PC-3 (cell line): ENCODE data around the gene CTNS. TPM values are rescaled to one million over a fixed set of nuclear protein-coding genes. Genes with fewer than 3 reads are reported as not detected.

ENCODE experiments used
- ATAC-seq: fragments of 200-7000 bp; cut with Tn5 transposase; 2 replicates; pipeline ENCODE4 v1.9.1; 2020; ENCODE audit warnings: mild to moderate bottlenecking, moderate library complexity
- BruUV-seq: library from RNA; stranded (reverse); fragments of 400-500 nt; replicated peaks from 2 replicates; lab custom pipeline; 2021; lab: Mats Ljungman, UMichigan
- CTCF ChIA-PET: fragments of 300-600 bp; sonication (Branson Sonifier 250); formaldehyde crosslinking; loops from one replicate; lab custom pipeline; 2022; ENCODE audit warnings: antibody characterized with exemption; lab: Charles Lee
- POLR2A ChIA-PET: fragments of 300-600 bp; sonication (Branson Sonifier 250); formaldehyde crosslinking; loops from one replicate; lab custom pipeline; 2022; ENCODE audit warnings: antibody characterized with exemption; ENCODE audit not compliant: unreplicated experiment; lab: Charles Lee
- DNase-seq: peaks from one replicate; pipeline ENCODE4 v3.0.0-alpha.2; 2015
- H2AFZ ChIP-seq: fragments of 300-600 bp; sonication (generic); 2 replicates; pipeline ENCODE4 v1.6.0; 2016; ENCODE audit warnings: antibody characterized with exemption, low read length
- H3F3A ChIP-seq: fragments of 300-600 bp; sonication (generic); one replicate; pipeline ENCODE4 v1.6.0; 2017; ENCODE audit warnings: antibody characterized with exemption, low read length, control low read depth, mild to moderate bottlenecking; ENCODE audit not compliant: unreplicated experiment
- H3K27ac ChIP-seq: fragments of 300-600 bp; sonication (generic); 2 replicates; pipeline ENCODE4 v1.5.1; 2016; ENCODE audit warnings: mild to moderate bottlenecking, low read length
- H3K27me3 ChIP-seq: fragments of 300-600 bp; sonication (generic); 2 replicates; pipeline ENCODE4 v1.6.1; 2016; ENCODE audit warnings: low read length, mixed read lengths
- H3K36me3 ChIP-seq: fragments of 300-600 bp; sonication (generic); 2 replicates; pipeline ENCODE4 v1.6.1; 2016; ENCODE audit warnings: low read depth, mixed run types, low read length, mixed read lengths
- H3K4me1 ChIP-seq: fragments of 300-600 bp; sonication (generic); 2 replicates; pipeline ENCODE4 v1.5.1; 2016; ENCODE audit warnings: low read length; ENCODE audit not compliant: insufficient read depth
- H3K4me2 ChIP-seq: fragments of 300-600 bp; sonication (generic); 2 replicates; pipeline ENCODE4 v1.6.0; 2016; ENCODE audit warnings: low read length
- H3K4me3 ChIP-seq: fragments of 300-600 bp; sonication (generic); 2 replicates; pipeline ENCODE4 v1.5.1; 2016; ENCODE audit warnings: mild to moderate bottlenecking, low read length, mixed read lengths
- H3K79me2 ChIP-seq: fragments of 300-600 bp; sonication (generic); 2 replicates; pipeline ENCODE4 v1.6.1; 2017; ENCODE audit warnings: low read length, mixed read lengths
- H3K9ac ChIP-seq: fragments of 300-600 bp; sonication (generic); 2 replicates; pipeline ENCODE4 v1.6.0; 2016; ENCODE audit warnings: mild to moderate bottlenecking, low read length
- H3K9me2 ChIP-seq: fragments of 300-600 bp; sonication (generic); replicated peaks from 2 replicates; pipeline ENCODE4 v1.6.1; 2016; ENCODE audit warnings: mixed run types, low read length, mixed read lengths
- H3K9me3 ChIP-seq: fragments of 300-600 bp; sonication (generic); 2 replicates; pipeline ENCODE4 v1.6.1; 2016; ENCODE audit warnings: low read length, mixed read lengths
- H4K20me1 ChIP-seq: fragments of 300-600 bp; sonication (generic); 2 replicates; pipeline ENCODE4 v1.6.1; 2016; ENCODE audit warnings: low read length, mixed read lengths
- EZH2 ChIP-seq: fragments of 300-600 bp; sonication (generic); IDR thresholded peaks from one replicate; pipeline ENCODE4 v1.6.1; 2017; ENCODE audit warnings: antibody characterized with exemption, mild to moderate bottlenecking, low read length; ENCODE audit not compliant: unreplicated experiment
- EZH2phosphoT487 ChIP-seq: fragments of 300-600 bp; sonication (generic); IDR thresholded peaks from 2 replicates; pipeline ENCODE4 v1.6.1; 2018; ENCODE audit warnings: mild to moderate bottlenecking, antibody characterized with exemption, low read length, borderline replicate concordance
- intact Hi-C: fragments of 100-400 bp; cut with micrococcal nuclease; formaldehyde crosslinking; loops from 2 replicates; pipeline ENCODE4 v1.9.0; 2023
- total RNA-seq: library from RNA; depleted of rRNA; stranded (reverse); fragments of >200 nt; gene quantifications from 2 replicates; pipeline ENCODE4 v1.2.3, GENCODE V29; 2014
- TF ChIP-seq, protein P1 (sequence below): fragments of 300-600 bp; sonication (generic); conservative IDR thresholded peaks from 2 replicates; pipeline ENCODE4 v1.5.1; 2017; ENCODE audit warnings: antibody characterized with exemption, low read depth, mild to moderate bottlenecking, low read length

Gene CTNS
- total RNA-seq, 1 experiment from 2014 or later = 10.2 TPM

DNA sequence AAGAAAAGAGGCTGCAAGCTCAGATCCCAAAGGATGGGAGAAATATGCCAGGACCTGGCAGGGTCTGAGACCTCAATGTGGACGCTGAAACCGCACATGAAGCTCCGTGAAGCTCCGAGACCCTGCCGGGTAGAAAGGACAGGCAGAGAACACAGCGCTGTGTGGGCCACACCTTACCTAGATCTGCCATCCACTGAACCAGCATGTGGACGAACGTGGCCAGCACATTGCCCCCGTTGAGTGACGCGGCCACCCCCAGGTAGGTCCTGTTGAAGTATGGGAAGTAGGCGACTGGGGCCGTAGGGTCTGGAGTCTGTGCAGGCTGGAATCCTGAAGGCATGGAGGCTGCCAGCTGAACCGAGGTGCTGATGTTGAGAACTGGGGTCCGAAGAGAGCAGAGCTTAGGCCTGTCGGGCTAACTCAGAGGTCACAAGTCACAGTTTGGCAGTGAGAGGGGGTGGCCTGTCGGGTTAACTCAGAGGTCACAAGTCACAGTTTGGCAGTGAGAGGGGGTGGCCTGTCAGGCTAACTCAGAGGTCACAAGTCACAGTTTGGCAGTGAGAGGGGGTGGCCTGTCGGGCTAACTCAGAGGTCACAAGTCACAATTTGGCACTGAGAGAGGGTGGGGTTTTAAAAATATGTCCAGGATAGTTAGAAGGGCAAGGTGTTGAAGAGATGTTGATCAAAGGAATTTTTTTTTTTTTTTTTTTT, 21.2 kb upstream of the CTNS start:
- no peaks in the 10 kb centered on the region for H3K79me2 ChIP-seq
- H3K4me3 ChIP-seq = no peak overlapping the region
- intact Hi-C loops = no loop called here
- H3K36me3 ChIP-seq = peaks cover 24% of the 10 kb centered on the region
- H3K27ac ChIP-seq = no peak overlapping the region
- no peak overlapping the region for H3K9ac ChIP-seq
- ATAC-seq = no peak
- H2AFZ ChIP-seq = no peak overlapping the region
- H4K20me1 ChIP-seq = no peaks in the 10 kb centered on the region
- H3K4me1 ChIP-seq = no peaks in the 10 kb centered on the region
- no peaks in the 10 kb centered on the region for H3K9me3 ChIP-seq
- H3F3A ChIP-seq = no peaks in the 10 kb centered on the region
- H3K9me2 ChIP-seq = no peaks in the 10 kb centered on the region
- no TSS peak for BruUV-seq
- no peaks in the 10 kb centered on the region for H3K27me3 ChIP-seq
- CTCF ChIA-PET = no interaction called here
- POLR2A ChIA-PET = no interaction called here
- TF ChIP-seq EZH2 (no peak), EZH2phosphoT487 (no peak)
- TF ChIP-seq, protein P1, sequence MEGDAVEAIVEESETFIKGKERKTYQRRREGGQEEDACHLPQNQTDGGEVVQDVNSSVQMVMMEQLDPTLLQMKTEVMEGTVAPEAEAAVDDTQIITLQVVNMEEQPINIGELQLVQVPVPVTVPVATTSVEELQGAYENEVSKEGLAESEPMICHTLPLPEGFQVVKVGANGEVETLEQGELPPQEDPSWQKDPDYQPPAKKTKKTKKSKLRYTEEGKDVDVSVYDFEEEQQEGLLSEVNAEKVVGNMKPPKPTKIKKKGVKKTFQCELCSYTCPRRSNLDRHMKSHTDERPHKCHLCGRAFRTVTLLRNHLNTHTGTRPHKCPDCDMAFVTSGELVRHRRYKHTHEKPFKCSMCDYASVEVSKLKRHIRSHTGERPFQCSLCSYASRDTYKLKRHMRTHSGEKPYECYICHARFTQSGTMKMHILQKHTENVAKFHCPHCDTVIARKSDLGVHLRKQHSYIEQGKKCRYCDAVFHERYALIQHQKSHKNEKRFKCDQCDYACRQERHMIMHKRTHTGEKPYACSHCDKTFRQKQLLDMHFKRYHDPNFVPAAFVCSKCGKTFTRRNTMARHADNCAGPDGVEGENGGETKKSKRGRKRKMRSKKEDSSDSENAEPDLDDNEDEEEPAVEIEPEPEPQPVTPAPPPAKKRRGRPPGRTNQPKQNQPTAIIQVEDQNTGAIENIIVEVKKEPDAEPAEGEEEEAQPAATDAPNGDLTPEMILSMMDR = no peak
- DNase-seq = no peak
- H3K4me2 ChIP-seq = no peak overlapping the region

DNA sequence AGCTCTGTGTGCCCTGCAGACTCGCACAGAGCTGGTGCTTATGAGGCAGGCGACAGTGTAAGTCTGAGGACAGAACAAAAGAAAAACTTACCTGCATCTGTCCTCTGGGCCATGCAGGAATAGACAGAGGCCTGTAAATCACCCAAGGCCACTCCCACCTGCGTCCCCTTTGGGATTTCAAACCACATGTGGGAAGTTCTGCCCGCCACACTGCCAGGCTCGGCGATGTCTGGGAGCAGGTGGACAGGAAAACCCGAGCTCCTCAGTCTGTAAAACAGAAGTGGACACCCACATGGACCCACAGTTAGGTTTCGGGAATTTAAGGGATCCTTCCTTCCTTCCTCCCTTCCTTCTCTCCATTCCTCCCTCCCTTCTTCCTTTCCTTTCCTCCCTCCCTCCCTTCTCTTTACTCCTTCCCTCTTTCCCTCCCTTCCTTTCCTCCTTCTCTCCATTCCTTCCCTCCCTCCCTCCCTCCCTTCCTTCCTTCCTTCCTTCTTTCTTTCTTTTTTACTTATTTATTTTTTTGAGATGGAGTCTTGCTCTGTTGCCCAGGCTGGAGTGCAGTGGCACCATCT, 15.3 kb upstream of the CTNS start:
- H3K27me3 ChIP-seq = no peaks in the 10 kb centered on the region
- BruUV-seq = no TSS peak
- H3F3A ChIP-seq = no peaks in the 10 kb centered on the region
- H2AFZ ChIP-seq = no peak overlapping the region
- no peak overlapping the region for H3K4me3 ChIP-seq
- no peak for TF ChIP-seq EZH2
- no peak for TF ChIP-seq EZH2phosphoT487
- TF ChIP-seq, protein P1 = no peak
- ATAC-seq (no peak), DNase-seq (no peak)
- no peaks in the 10 kb centered on the region for H3K79me2 ChIP-seq
- H3K4me2 ChIP-seq = no peak overlapping the region
- ChIA-PET POLR2A (no interaction called here), CTCF (no interaction called here)
- H3K4me1 ChIP-seq = no peaks in the 10 kb centered on the region
- H3K9me3 ChIP-seq = no peaks in the 10 kb centered on the region
- no peaks in the 10 kb centered on the region for H4K20me1 ChIP-seq
- peaks cover 27% of the 10 kb centered on the region; the same call in 1 of the 2 replicates for H3K36me3 ChIP-seq
- intact Hi-C loops = no loop called here
- H3K9ac ChIP-seq = no peak overlapping the region
- no peaks in the 10 kb centered on the region for H3K9me2 ChIP-seq
- H3K27ac ChIP-seq = no peak overlapping the region

DNA sequence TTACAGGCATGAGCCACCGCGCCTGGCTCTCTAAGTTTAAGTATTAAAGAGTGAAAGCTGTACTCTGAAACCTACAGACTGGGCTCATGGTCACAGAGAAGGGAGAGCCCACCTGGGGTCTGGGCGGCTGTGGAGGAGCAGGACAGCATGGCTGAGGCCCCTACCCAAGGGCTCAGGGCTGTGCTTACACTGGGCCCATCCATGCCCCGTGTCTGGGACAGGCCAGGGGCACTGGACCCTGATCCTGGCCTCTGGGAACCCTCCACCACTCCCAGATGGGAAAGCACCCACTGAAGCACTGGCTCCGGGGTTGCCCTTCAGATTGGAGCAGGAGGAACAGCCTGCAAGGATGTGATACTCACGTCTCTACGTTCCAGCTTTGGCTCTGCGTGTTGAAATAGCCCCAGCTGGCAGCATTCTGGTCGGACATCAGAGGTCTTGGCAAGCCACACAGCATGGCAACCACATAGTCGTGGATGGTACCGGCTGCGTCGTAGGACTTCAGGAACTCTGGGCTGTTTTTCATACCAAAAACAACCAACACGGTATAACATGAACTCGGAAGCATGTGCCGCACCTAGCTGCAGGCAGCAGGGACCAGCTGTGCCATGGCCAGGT, 13.5 kb upstream of the CTNS start:
- DNase-seq (no peak), ATAC-seq (no peak)
- no peak overlapping the region for H3K27ac ChIP-seq
- H3K4me2 ChIP-seq = no peak overlapping the region
- TF ChIP-seq EZH2phosphoT487 (no peak), EZH2 (no peak)
- TF ChIP-seq, protein P1 = no peak
- H3K36me3 ChIP-seq = peaks cover 14% of the 10 kb centered on the region; the same call in 1 of the 2 replicates
- H3K79me2 ChIP-seq = no peaks in the 10 kb centered on the region
- H3K4me1 ChIP-seq = no peaks in the 10 kb centered on the region
- BruUV-seq = no TSS peak
- no peaks in the 10 kb centered on the region for H3K9me3 ChIP-seq
- no peaks in the 10 kb centered on the region for H3K27me3 ChIP-seq
- H3F3A ChIP-seq = no peaks in the 10 kb centered on the region
- ChIA-PET POLR2A (no interaction called here), CTCF (no interaction called here)
- H3K9ac ChIP-seq = no peak overlapping the region
- no peaks in the 10 kb centered on the region for H4K20me1 ChIP-seq
- no peak overlapping the region for H2AFZ ChIP-seq
- H3K4me3 ChIP-seq = no peak overlapping the region
- intact Hi-C loops = no loop called here
- H3K9me2 ChIP-seq = no peaks in the 10 kb centered on the region
